ENCODE results near the gene COPS7A.

COPS7A gene

DNA sequence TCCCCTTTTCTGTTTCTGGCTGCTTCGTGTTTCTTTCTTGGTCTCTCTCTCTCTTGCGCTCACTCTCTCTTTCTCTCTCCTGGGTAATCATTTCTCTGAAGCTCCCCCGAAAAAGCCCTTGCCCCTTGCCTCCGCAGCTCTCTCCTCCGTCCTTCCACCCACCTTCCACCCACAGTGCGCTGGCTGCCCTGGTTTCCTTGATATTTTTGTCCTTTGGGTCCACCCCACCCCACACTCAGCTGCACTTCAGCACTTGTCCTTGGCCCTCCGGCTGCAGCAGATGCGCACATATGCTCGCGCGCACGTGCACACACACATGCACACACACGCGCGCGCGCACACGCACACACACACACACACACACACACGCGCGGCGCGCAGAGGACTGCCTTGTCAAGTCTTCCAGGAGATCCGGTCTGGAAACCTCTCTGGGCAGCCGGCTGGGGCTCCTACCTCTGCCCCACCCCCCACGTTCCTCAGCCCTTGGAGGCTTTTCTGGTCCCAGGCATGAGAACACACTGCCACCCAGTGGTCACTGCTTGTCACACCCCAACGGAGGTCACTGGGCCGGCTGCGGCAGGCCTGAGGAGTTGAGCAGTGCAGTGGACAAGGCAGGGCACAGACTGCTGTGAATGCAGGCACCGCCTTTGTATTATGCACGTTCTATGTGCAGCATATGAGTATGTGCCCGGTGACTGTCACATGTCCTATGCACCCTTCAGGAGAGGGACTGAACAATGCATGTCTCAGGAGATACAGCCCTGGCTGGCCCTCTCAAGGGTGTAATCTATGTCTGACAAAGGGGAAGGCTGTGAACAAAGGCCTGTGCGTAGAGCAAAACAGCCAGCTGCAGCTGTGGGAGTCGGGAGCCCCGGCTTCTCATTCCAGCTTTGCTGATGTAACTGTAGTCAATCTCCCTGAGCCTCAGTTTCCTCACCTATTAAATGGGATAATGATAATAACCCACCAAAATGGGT lies 55.0 kb downstream of the COPS7A start:
- no peaks in the 10 kb centered on the region for H3K9me3 ChIP-seq (ENCODE audit: control insufficient read depth, insufficient read depth, low read depth, low read length)
- H3K27me3 ChIP-seq (ENCODE audit: control insufficient read depth, insufficient read depth, low read length), result peaks cover 39% of the 10 kb centered on the region
- no peak overlapping the region for H3K27ac ChIP-seq (ENCODE audit: low read depth, low read length)
- peak overlapping the region; percentile 36 for H3K9ac ChIP-seq (ENCODE audit: low read length)
- peaks cover 6% of the 10 kb centered on the region for H3K36me3 ChIP-seq (ENCODE audit: control insufficient read depth, insufficient read depth, low read length)
- peak overlapping the region; percentile 66 for H3K4me3 ChIP-seq (ENCODE audit: low read depth, low read length)
- H3K4me1 ChIP-seq (ENCODE audit: control insufficient read depth, insufficient read depth, low read length), result peaks cover 9% of the 10 kb centered on the region

DNA sequence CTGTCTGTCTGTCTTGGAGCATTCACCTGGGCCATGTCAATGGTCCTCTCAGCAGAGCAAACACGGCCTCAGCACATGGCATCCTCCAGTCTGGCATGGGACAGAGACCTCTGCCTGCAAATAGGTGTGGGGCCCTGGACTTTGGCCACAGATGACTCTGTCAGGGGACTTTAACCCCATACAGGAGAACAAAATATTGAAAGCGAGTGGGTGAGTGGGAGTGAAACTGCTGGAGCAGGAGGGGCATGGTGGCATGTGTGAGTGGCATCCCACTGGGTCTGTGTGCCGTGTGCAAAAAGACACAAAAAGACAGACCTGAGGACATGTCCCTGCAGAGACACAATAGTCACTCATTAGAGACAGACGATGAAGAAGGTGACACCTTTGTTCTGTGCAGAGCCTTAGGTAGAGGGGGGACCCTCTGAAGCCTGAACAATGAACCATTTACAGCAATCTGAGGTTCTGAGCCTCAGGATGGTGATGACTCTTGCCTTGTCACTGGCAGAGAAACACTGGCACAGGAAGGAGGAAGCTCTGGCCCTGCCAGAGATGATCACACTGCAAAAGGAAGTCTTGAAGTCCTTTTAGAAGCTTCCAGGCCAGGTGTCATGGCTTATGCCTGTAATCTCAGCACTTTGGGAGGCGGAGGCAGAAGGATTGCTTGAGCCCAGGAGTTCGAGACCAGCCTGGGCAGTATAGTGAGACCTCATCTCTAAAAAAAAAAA lies 56.0 kb downstream of the COPS7A start:
- H3K4me1 ChIP-seq (ENCODE audit: control insufficient read depth, insufficient read depth, low read length), result peaks cover 9% of the 10 kb centered on the region
- H3K27me3 ChIP-seq (ENCODE audit: control insufficient read depth, insufficient read depth, low read length), result peaks cover 29% of the 10 kb centered on the region
- no peak overlapping the region for H3K4me3 ChIP-seq (ENCODE audit: low read depth, low read length)
- H3K27ac ChIP-seq (ENCODE audit: low read depth, low read length), result no peak overlapping the region
- no peak overlapping the region for H3K9ac ChIP-seq (ENCODE audit: low read length)
- peaks cover 6% of the 10 kb centered on the region for H3K36me3 ChIP-seq (ENCODE audit: control insufficient read depth, insufficient read depth, low read length)
- H3K9me3 ChIP-seq (ENCODE audit: control insufficient read depth, insufficient read depth, low read depth, low read length), result no peaks in the 10 kb centered on the region

DNA sequence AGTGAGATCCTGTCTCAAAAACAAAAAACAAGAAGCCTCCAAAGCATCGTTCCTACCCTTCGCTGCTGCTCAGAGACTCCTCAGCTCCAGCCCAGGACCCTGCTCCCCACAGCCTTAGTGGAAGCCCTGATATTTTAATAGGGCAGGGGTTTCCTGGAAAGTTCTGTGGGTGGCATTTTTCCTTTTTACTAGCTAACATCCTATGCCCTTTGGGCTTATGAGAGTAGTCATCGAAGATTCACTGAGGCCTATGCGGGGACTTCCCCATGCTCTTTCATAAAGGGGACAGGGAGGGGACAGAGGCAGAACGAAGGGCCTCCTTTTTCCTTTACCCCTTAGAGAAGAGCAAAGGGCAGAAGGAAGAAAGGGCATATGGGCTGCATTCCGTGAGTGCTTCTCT lies 56.7 kb downstream of the COPS7A start:
- peaks cover 23% of the 10 kb centered on the region for H3K27me3 ChIP-seq (ENCODE audit: control insufficient read depth, insufficient read depth, low read length)
- no peaks in the 10 kb centered on the region for H3K36me3 ChIP-seq (ENCODE audit: control insufficient read depth, insufficient read depth, low read length)
- peaks cover 9% of the 10 kb centered on the region for H3K4me1 ChIP-seq (ENCODE audit: control insufficient read depth, insufficient read depth, low read length)
- H3K4me3 ChIP-seq (ENCODE audit: low read depth, low read length), result no peak overlapping the region
- H3K9me3 ChIP-seq (ENCODE audit: control insufficient read depth, insufficient read depth, low read depth, low read length), result no peaks in the 10 kb centered on the region
- H3K9ac ChIP-seq (ENCODE audit: low read length), result no peak overlapping the region
- no peak overlapping the region for H3K27ac ChIP-seq (ENCODE audit: low read depth, low read length)

Data from HUES6 (cell line).